Measurements from ENCODE around the gene SPDL1. TPM values are rescaled to one million over a fixed set of nuclear protein-coding genes. Genes with fewer than 3 reads are reported as not detected.

Gene SPDL1
- total RNA-seq, 1 experiment from 2014 or later = 60.0 TPM

DNA sequence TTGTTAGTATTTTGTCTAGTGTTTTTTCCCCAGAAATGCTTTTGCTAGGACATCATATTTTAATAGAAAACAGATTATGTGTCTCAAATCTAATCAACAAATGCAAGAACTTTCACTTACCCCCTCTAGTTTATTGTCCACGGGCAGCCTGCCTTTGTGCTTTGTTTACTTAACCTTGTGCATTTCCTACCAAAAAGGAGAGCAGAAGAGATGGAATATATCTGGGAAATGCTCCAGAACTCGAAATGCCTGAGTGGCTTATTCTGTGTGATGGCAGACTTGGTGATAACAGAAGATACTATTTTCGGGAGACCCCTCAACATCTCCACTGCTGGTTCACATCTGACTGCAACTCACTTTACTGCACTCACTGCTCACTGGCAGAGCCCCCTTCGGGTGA lies 33.3 kb upstream of the SPDL1 start:
- TF ChIP-seq, protein P1, sequence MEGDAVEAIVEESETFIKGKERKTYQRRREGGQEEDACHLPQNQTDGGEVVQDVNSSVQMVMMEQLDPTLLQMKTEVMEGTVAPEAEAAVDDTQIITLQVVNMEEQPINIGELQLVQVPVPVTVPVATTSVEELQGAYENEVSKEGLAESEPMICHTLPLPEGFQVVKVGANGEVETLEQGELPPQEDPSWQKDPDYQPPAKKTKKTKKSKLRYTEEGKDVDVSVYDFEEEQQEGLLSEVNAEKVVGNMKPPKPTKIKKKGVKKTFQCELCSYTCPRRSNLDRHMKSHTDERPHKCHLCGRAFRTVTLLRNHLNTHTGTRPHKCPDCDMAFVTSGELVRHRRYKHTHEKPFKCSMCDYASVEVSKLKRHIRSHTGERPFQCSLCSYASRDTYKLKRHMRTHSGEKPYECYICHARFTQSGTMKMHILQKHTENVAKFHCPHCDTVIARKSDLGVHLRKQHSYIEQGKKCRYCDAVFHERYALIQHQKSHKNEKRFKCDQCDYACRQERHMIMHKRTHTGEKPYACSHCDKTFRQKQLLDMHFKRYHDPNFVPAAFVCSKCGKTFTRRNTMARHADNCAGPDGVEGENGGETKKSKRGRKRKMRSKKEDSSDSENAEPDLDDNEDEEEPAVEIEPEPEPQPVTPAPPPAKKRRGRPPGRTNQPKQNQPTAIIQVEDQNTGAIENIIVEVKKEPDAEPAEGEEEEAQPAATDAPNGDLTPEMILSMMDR (IDR thresholded peaks at IDR 0.05; ENCODE audit: insufficient read depth in 1 of 2, low read depth in 1 of 2, low read length in 1 of 2, severe bottlenecking in 1 of 2, unreplicated experiment in 1 of 2) = no peak
- BruUV-seq (replicated peaks) = no TSS peak
- Histone ChIP-seq H3K36me3 (ENCODE audit: control insufficient read depth, insufficient read depth, low read length) (no peaks in the 10 kb centered on the region), H3K4me1 (peaks cover 6% of the 10 kb centered on the region), H3K9me3 (no peaks in the 10 kb centered on the region), H3K4me3 (ENCODE audit: low read depth, low read length) (no peak overlapping the region), H3K27me3 (replicated peaks; ENCODE audit: control insufficient read depth, insufficient read depth, low read length) (no peaks in the 10 kb centered on the region)
- Mint-ChIP-seq H3K27ac (ENCODE audit: unreplicated experiment) (no peak overlapping the region), H3K27me3 (ENCODE audit: insufficient read depth, unreplicated experiment) (no peaks in the 10 kb centered on the region), H3K4me3 (ENCODE audit: unreplicated experiment) (no peak overlapping the region), H3K9me3 (ENCODE audit: unreplicated experiment) (no peaks in the 10 kb centered on the region), H3K4me1 (ENCODE audit: low read depth, unreplicated experiment) (peaks cover 17% of the 10 kb centered on the region), H3K36me3 (ENCODE audit: insufficient read depth, unreplicated experiment) (no peaks in the 10 kb centered on the region)
- intact Hi-C loops (cut with micrococcal nuclease; ENCODE audit: unreplicated experiment) = no loop called here
- POLR2A ChIA-PET = no interaction called here
- no peak for DNase-seq
- CTCF ChIA-PET = no interaction called here

DNA sequence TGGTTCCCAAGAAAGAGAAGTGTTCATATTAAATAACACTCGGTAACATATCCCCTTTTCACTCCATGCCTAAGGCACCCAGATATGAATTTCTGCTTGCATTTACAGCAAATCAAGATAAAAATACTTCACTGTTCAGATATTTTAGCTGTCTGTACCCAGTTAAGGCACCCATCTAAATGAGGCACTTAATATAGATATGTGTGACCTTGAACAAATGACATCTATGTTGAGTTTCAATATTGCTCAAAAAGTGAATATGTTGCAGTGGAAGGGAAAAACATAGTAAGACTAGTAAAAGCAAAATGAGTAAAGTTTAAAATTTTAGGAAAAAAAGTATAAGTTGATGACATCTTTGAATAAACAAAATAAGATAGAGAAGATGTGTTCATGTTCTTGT lies 32.4 kb upstream of the SPDL1 start:
- H3K27me3 ChIP-seq (replicated peaks; ENCODE audit: control insufficient read depth, insufficient read depth, low read length) = no peaks in the 10 kb centered on the region
- ChIA-PET POLR2A (no interaction called here), CTCF (no interaction called here)
- Mint-ChIP-seq H3K27ac (ENCODE audit: unreplicated experiment) (no peak overlapping the region), H3K9me3 (ENCODE audit: unreplicated experiment) (peaks cover under 1% of the 10 kb centered on the region), H3K36me3 (ENCODE audit: insufficient read depth, unreplicated experiment) (no peaks in the 10 kb centered on the region), H3K4me1 (ENCODE audit: low read depth, unreplicated experiment) (peaks cover 17% of the 10 kb centered on the region), H3K4me3 (ENCODE audit: unreplicated experiment) (no peak overlapping the region), H3K27me3 (ENCODE audit: insufficient read depth, unreplicated experiment) (no peaks in the 10 kb centered on the region)
- no TSS peak for BruUV-seq (replicated peaks)
- H3K4me1 ChIP-seq = peaks cover 6% of the 10 kb centered on the region
- no peak for DNase-seq
- H3K36me3 ChIP-seq (ENCODE audit: control insufficient read depth, insufficient read depth, low read length) = no peaks in the 10 kb centered on the region
- no peak overlapping the region for H3K4me3 ChIP-seq (ENCODE audit: low read depth, low read length)
- no peaks in the 10 kb centered on the region for H3K9me3 ChIP-seq
- intact Hi-C loops (cut with micrococcal nuclease; ENCODE audit: unreplicated experiment) = no loop called here
- TF ChIP-seq, protein P1 (IDR thresholded peaks at IDR 0.05; ENCODE audit: insufficient read depth in 1 of 2, low read depth in 1 of 2, low read length in 1 of 2, severe bottlenecking in 1 of 2, unreplicated experiment in 1 of 2) = no peak

DNA sequence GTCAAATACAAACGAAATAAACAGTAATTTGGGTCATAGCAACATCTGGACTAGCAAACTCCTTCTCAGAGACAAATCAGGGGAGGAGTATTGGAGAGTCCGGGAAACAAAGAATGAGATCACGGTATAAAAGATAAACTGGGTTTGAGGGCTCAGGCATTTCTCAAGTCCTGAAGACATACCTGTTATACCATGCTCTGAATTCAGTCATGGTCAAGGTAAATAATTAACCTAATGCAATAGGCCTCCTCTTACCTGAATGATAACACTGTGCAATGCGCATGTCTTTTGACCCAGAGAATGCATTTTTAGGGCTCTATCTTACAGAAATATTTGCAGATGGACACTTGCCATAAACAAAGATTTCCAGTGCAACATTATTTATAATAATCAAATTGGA lies 31.9 kb upstream of the SPDL1 start:
- H3K9me3 Mint-ChIP-seq (ENCODE audit: unreplicated experiment) = peaks cover 6% of the 10 kb centered on the region
- no peak overlapping the region for H3K4me3 Mint-ChIP-seq (ENCODE audit: unreplicated experiment)
- Histone ChIP-seq H3K9me3 (no peaks in the 10 kb centered on the region), H3K36me3 (ENCODE audit: control insufficient read depth, insufficient read depth, low read length) (no peaks in the 10 kb centered on the region), H3K27me3 (replicated peaks; ENCODE audit: control insufficient read depth, insufficient read depth, low read length) (no peaks in the 10 kb centered on the region), H3K4me1 (peaks cover 6% of the 10 kb centered on the region), H3K4me3 (ENCODE audit: low read depth, low read length) (no peak overlapping the region)
- no peaks in the 10 kb centered on the region for H3K27me3 Mint-ChIP-seq (ENCODE audit: insufficient read depth, unreplicated experiment)
- ChIA-PET CTCF (no interaction called here), POLR2A (no interaction called here)
- peak in 1 of 2 experiments; percentile 28 for DNase-seq
- intact Hi-C loops (cut with micrococcal nuclease; ENCODE audit: unreplicated experiment) = no loop called here
- H3K36me3 Mint-ChIP-seq (ENCODE audit: insufficient read depth, unreplicated experiment) = no peaks in the 10 kb centered on the region
- BruUV-seq (replicated peaks) = no TSS peak
- TF ChIP-seq, protein P1 (IDR thresholded peaks at IDR 0.05; ENCODE audit: insufficient read depth in 1 of 2, low read depth in 1 of 2, low read length in 1 of 2, severe bottlenecking in 1 of 2, unreplicated experiment in 1 of 2) = no peak
- H3K27ac Mint-ChIP-seq (ENCODE audit: unreplicated experiment) = no peak overlapping the region
- peaks cover 17% of the 10 kb centered on the region for H3K4me1 Mint-ChIP-seq (ENCODE audit: low read depth, unreplicated experiment)
